HL-60 (cell line): Measurements from ENCODE around the gene NKD1.

Experiments
- DNase-seq, 2 experiments: peaks; one replicate each; pipeline ENCODE4 v3.0.0-alpha.2; 2010 to 2020; ENCODE audit warnings: low read depth in 1 of 2, low spot score in 1 of 2
- H3K27ac ChIP-seq: fragments of 250-450 bp; sonication (Bioruptor Pico); replicated peaks from 2 replicates; pipeline ENCODE4 v1.5.1; 2020; ENCODE audit warnings: mild to moderate bottlenecking, moderate library complexity
- H3K27me3 ChIP-seq: fragments of 250-450 bp; sonication (Bioruptor Pico); 2 replicates; pipeline ENCODE4 v1.5.1; 2021; ENCODE audit warnings: mild to moderate bottlenecking, moderate library complexity; ENCODE audit not compliant: insufficient read depth, poor library complexity, severe bottlenecking
- H3K4me3 ChIP-seq: replicated peaks from 2 replicates; pipeline ENCODE4 v1.5.1; 2011; ENCODE audit warnings: mild to moderate bottlenecking, control low read depth, low read length; ENCODE audit not compliant: insufficient read depth
- CTCF ChIP-seq: IDR thresholded peaks from one replicate; pipeline ENCODE4 v1.5.1; 2011; ENCODE audit warnings: low read length, control low read depth, inconsistent platforms; ENCODE audit not compliant: insufficient read depth
- GABPA ChIP-seq: IDR thresholded peaks from 2 replicates; pipeline ENCODE4 v1.6.1; 2012; ENCODE audit warnings: low read depth
- POLR2AphosphoS5 ChIP-seq: IDR thresholded peaks from 2 replicates; pipeline ENCODE4 v1.6.1; 2012; ENCODE audit warnings: low read depth
- REST ChIP-seq: IDR thresholded peaks from 2 replicates; pipeline ENCODE4 v1.6.1; 2012; ENCODE audit warnings: low read depth; ENCODE audit not compliant: insufficient replicate concordance
- SPI1 ChIP-seq: IDR thresholded peaks from 2 replicates; pipeline ENCODE4 v1.6.1; 2012; ENCODE audit warnings: low read depth, mild to moderate bottlenecking, borderline replicate concordance

NKD1 gene

GRCh38 chr16:50598936-50599361 is 50.8 kb downstream of the NKD1 start:
- no peak for DNase-seq
- TF ChIP-seq POLR2AphosphoS5 (no peak), GABPA (no peak), CTCF (no peak), REST (no peak), SPI1 (no peak)
- Histone ChIP-seq H3K27ac (no peak overlapping the region), H3K27me3 (no peaks in the 10 kb centered on the region), H3K4me3 (no peak overlapping the region)

- Histone ChIP-seq H3K27me3 (no peaks in the 10 kb centered on the region), H3K27ac (no peak overlapping the region), H3K4me3 (no peak overlapping the region)
- DNase-seq = no peak
- no peak for TF ChIP-seq CTCF
- TF ChIP-seq GABPA = no peak
- TF ChIP-seq POLR2AphosphoS5 = no peak
- TF ChIP-seq SPI1 = no peak
- no peak for TF ChIP-seq REST
Measured at GRCh38 chr16:50599494-50599893, 51.3 kb downstream of the NKD1 start.

GRCh38 chr16:50600582-50601283 is 52.5 kb downstream of the NKD1 start:
- H3K4me3 ChIP-seq = no peak overlapping the region
- no peak overlapping the region for H3K27ac ChIP-seq
- no peaks in the 10 kb centered on the region for H3K27me3 ChIP-seq
- DNase-seq = no peak
- TF ChIP-seq SPI1 (no peak), GABPA (no peak), CTCF (no peak), REST (no peak), POLR2AphosphoS5 (no peak)
